Right renal cortex interstitium (tissue), 3 donors: Measurements from ENCODE around the gene SNPH. TPM values are rescaled to one million over a fixed set of nuclear protein-coding genes. Genes with fewer than 3 reads are reported as not detected.
A peak's percentile ranks its signal among the peaks of the same experiment; 100 is the strongest.

Experiments used
- DNase-seq, 3 donors: peaks; one replicate each; pipeline ENCODE4 v3.0.0-alpha.2; 2013; ENCODE audit warnings: low read depth in 3 of 3, low spot score in 2 of 3
- polyA plus RNA-seq, 3 donors: library from polyadenylated mRNA; unstranded; fragments of 120-200 nt; gene quantifications; one replicate each; pipeline ENCODE4 v1.2.1, GENCODE V29; 2013; ENCODE audit not compliant: insufficient read length in 3 of 3

The SNPH gene
- polyA plus RNA-seq, 3 donors, result 1.8 to 3.1 (median 2.2) TPM

- no peak for DNase-seq
Measured at GRCh38 chr20:1304710-1305515, 38.8 kb downstream of the SNPH start.

- no peak for DNase-seq
Measured at GRCh38 chr20:1305712-1306111, 39.6 kb downstream of the SNPH start.

GRCh38 chr20:1306316-1307135 lies 40.4 kb downstream of the SNPH start:
- DNase-seq, result no peak

GRCh38 chr20:1307171-1307570 lies 41.1 kb downstream of the SNPH start:
- no peak for DNase-seq

DNA sequence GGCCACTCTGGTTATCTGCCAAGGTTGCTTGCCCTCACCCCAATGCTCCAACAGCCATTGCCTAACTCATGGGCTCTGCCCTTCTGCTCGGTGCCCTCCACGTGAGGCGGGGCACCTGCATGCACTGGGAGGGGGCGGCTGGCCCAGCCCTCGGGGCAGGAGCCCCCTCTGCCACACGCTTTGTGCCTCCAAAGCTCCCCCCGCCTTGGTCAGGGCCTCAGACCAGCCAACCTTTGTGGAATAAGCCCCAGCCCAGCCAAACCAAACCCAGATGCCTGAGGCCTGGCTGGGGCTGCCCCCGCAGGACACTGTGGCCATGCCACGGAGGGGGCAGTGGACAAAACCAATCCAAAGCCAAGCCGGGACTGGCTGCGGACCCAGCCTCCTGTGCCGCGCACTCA lies 41.5 kb downstream of the SNPH start:
- no peak for DNase-seq

GRCh38 chr20:1308067-1308701 lies 42.1 kb downstream of the SNPH start:
- DNase-seq, result no peak

GRCh38 chr20:1308702-1309095 lies 42.6 kb downstream of the SNPH start:
- DNase-seq, result no peak

- no peak for DNase-seq
Measured at GRCh38 chr20:1309439-1309847, 43.3 kb downstream of the SNPH start.

GRCh38 chr20:1310071-1310470 lies 44.0 kb downstream of the SNPH start:
- DNase-seq, result no peak

DNA sequence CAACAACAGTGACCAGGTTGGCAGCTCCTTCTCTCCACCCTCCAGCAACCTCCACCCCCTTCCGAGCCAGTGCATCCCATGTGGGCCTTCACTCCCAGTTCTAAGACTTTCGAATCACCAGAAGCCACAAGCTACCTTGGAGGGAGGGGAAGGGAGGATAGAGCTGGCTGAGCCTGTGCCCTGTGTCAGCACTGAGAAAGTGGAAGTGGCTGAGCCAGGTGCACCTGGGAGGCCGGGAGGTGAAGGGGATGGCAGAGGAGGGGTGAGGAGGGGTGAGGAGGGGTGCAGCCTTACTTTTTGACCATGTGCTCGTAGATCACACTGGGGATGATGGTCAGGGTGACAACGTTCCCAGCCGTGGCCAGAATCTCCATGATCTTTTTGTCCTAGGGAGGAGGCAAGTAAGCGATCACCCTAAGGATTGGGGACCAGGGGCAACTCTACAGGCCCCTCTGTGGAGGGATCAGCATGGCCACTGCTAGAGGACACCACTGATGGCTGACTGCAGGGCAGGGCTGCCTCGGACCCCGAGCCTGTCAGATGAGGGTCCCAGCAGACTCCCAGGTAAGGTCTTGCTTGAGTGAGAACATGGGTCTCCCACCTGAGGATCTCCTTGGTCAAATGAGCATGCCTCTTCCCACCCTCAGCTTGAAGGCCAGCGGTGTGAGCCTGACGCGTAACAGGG lies 44.6 kb downstream of the SNPH start:
- no peak for DNase-seq

DNA sequence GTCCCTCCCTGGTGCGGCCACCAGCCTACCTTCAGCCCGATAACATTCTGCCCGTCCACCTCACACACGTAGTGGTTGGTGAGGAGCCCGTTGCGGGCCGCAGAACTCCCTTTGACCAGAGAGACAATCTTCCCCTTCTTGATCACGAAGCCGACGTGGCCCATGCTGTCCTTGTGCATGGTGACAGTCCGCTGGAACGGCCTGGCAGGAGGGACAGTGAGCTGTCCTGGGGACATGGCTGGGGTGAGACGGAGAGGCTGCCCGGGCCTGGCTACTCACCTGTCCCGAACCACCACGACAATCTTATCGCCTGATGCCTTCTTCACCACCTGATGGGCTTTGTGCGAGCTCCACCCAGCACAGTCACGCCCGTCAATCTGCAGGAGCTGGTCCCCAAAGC lies 46.2 kb downstream of the SNPH start:
- no peak for DNase-seq

GRCh38 chr20:1312904-1313235 lies 46.8 kb downstream of the SNPH start:
- DNase-seq, result no peak

- DNase-seq, result peak; percentile 60 to 68 (median 63)
Measured at GRCh38 chr20:1313236-1313964, 47.3 kb downstream of the SNPH start.

DNA sequence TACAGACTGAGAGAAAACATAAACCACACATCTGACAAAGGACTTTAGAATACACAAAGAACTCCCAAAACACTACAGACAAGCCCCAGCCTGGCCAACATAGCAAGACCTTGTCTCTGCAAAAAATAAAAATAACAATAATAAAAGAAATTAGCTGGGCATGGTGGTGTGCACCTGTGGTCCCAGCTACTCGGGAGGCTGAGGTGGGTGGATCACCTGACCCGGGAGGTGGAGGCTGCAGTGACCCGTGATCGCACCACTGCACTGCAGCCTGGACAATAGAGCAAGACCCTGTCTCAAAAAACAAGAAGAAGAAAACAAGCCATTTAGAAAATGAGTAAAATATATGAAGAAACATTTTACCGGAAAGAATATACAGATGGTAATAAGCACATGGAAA lies 49.7 kb downstream of the SNPH start:
- no peak for DNase-seq

GRCh38 chr20:1317545-1318255 lies 51.6 kb downstream of the SNPH start:
- no peak for DNase-seq

- no peak for DNase-seq
Measured at GRCh38 chr20:1319051-1319450, 53.0 kb downstream of the SNPH start.

DNA sequence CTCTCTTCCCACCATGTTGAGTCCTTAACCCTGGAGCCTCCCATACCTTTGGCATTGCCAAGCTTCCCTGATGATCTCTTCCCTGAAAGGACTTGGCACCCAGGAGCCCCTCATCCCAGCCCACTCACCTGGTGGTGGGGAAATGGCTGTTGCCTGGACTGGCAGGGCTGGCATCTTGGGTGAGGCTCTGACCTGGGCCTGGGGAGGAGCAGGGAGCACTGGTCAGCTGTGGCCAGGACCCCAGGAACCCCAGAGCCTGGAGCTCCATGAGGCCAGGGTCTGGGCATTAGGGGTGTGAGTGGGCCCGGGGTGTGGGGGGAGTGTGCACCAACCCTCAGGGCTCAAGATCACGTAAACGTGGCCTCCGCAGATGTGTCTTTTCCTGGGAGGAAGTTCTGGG lies 53.4 kb downstream of the SNPH start:
- no peak for DNase-seq

DNA sequence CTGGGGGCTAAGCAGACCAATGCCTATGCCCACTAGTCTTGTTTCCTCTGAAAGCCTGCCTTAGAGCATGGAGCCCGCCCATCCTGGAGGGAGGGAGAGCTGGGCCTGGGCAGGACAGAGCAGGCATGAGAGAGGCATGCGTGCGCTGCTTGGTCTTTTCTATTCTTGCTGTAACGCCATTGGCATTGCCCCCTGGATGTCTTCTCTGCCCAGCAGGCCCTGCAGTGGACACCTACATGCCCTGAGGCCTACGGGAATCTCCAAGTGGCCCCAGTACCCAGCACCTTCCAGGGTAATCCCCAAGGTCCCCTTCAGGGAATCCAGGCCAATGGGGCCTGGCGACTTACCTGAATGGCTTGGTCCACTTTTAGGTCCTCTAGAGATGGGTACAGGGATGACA lies 53.9 kb downstream of the SNPH start:
- DNase-seq, result no peak

GRCh38 chr20:1320902-1321653 lies 55.0 kb downstream of the SNPH start:
- no peak for DNase-seq
